GM10248 (cell line): Measurements from ENCODE around the gene RAPGEF6.

Experiments
- CTCF ChIA-PET: fragments of 300-600 bp; sonication (Branson Sonifier 250); formaldehyde crosslinking; extraction: SDS; loops from one replicate; lab custom pipeline; 2021; ENCODE audit warnings: antibody characterized with exemption; lab: Yijun Ruan, JAX
- POLR2A ChIA-PET: fragments of 350-650 bp; sonication (Branson Sonifier 250); formaldehyde crosslinking; extraction: SDS; loops from one replicate; lab custom pipeline; 2020; ENCODE audit warnings: antibody characterized with exemption; lab: Yijun Ruan, JAX
- DNase-seq: peaks from one replicate; pipeline ENCODE4 v3.0.0; 2012; ENCODE audit errors: extremely low spot score
- CTCF ChIP-seq: IDR thresholded peaks from 2 replicates; pipeline ENCODE4 v1.5.1; 2012; ENCODE audit warnings: mild to moderate bottlenecking, low read depth; ENCODE audit errors: extremely low read depth, missing control alignments, control extremely low read depth

Gene RAPGEF6

DNA sequence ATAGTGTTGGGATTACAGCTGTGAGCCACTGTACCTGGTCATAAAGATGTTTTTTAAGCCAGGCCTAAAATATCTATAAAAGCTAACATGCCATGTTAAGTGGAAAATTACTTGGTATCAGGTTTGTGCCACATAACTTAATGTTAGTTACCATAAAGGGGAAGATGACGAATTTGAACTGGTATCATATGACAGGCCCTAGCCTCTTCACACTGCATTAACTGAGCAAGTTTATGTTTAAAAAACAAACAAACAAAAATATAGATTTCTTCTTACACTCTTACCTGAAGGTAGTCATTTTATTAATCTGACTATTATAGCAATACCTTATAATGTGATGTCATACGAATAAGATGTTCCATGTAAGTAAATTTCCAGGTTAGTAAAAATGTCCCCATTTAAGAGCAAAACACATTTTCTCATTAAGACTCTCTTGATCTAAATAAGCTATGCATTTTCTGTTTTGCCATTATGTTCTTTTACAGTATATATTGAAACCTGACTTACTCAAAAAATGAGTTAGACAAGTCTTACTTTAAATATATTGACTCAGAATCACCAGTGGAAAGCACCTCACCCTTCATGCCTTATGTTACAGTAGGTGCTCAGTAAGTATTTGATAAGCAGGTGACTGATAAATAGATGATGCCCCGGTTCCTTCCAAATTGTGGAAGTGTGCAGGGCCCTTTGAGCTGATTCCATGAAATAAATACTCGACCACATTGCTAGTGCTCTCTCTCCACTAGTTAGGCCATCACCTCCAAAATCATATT is 245.7 kb downstream of the RAPGEF6 start:
- ChIA-PET POLR2A (no interaction called here), CTCF (interaction anchor here (3.2 kb wide), 1 partner anchor 7 kb away, joined by 16 read pairs; no protein-coding TSS in a partner anchor)
- no peak for DNase-seq
- TF ChIP-seq CTCF = no peak

DNA sequence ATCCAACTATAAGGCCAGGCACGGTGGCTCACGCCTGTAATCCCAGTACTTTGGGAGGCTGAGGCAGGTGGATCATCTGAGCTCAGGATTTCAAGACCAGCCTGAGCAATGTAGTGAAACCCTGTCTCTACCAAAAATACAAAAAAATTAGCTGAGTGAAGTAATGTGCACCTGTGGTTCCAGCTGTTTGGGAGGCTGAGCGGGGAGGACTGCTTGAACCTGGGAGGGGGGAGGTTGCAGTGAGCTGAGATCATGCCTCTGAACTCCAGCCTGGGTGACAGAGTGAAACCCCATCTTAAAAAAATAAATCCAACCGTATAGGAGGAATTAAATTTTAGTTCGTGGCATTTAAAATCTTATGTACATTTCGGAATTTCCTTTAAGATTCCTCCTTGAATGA is 247.8 kb downstream of the RAPGEF6 start:
- TF ChIP-seq CTCF = no peak
- POLR2A ChIA-PET = no interaction called here
- CTCF ChIA-PET = interaction anchor here (0.7 to 1.1 kb wide), 3 partner anchors 14 to 161 kb away, joined by 3 read pairs; no protein-coding TSS in a partner anchor
- DNase-seq = no peak

DNA sequence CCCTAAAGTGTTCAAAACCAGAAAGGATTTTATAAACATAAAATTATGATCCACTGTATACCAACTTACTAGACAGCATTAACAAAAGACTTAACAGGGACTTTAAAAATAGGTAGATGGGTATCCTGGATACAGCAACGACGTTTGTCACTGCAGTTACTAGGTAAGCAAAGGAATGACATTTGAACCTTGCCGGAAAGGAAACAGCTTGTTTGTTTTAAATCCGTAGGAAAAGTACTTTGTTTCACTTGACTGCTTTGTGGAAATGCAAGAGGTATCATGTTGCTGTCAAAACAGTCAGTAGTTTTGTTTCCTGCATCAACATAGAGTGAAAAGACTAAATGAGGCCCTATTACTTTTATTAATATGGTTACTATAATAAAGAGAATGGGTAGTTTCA is 248.2 kb downstream of the RAPGEF6 start:
- DNase-seq = no peak
- CTCF ChIA-PET = interaction anchor here (1.1 to 1.6 kb wide), 2 partner anchors 12 to 161 kb away, joined by 3 to 4 read pairs; no protein-coding TSS in a partner anchor

DNA sequence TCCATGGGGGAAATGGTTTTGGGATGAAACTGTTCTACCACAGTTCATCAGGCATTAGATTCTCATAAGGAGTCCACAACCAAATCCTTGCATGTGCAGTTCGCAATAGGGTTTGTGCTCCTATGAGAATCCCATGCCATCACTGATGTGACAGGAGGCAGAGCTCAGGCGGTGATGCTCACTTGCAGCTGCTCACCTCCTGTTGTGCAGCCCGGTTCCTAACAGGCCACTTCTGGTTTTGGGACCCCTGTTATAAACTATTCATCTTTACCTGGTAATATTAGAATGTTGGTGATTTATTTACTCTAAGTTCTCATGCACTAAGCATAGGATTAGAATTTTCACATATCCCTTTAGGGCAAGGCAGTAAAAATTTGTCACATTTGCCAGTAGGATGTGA is 248.9 kb downstream of the RAPGEF6 start:
- CTCF ChIA-PET = interaction anchor here (1.6 kb wide), 1 partner anchor 11 kb away, joined by 4 read pairs; no protein-coding TSS in a partner anchor
- TF ChIP-seq CTCF = no peak
- no peak for DNase-seq
- POLR2A ChIA-PET = no interaction called here

More for the DNA sequence above, 248.2 kb downstream of the RAPGEF6 start:
- no peak for TF ChIP-seq CTCF
- POLR2A ChIA-PET = no interaction called here

GRCh38 chr5:131384616-131385214 is 250.3 kb downstream of the RAPGEF6 start:
- DNase-seq = no peak
- TF ChIP-seq CTCF = no peak
- ChIA-PET POLR2A (no interaction called here), CTCF (interaction anchor here (0.7 to 3.9 kb wide), 8 partner anchors 9 to 679 kb away, joined by 3 to 16 read pairs (median 3); no protein-coding TSS in a partner anchor)

- no peak for DNase-seq
- POLR2A ChIA-PET = no interaction called here
Measured at GRCh38 chr5:131384173-131384572, 250.9 kb downstream of the RAPGEF6 start.

More at GRCh38 chr5:131384173-131384572, 250.9 kb downstream of the RAPGEF6 start:
- no peak for TF ChIP-seq CTCF
- CTCF ChIA-PET = interaction anchor here (1.0 to 3.9 kb wide), 5 partner anchors 9 to 679 kb away, joined by 3 to 16 read pairs (median 5); no protein-coding TSS in a partner anchor
